Esophagus mucosa (tissue), 1 donor: ENCODE data around the gene OR7C1. TPM values are rescaled to one million over a fixed set of nuclear protein-coding genes. Genes with fewer than 3 reads are reported as not detected.
"Not testable (repeated sequence)": the region's sequence is repeated elsewhere in the genome, so short reads cannot be mapped to it uniquely, and the experiment has no call there.

Experiments used
- ATAC-seq: fragments of 200-7000 bp; cut with Tn5 transposase; one replicate; pipeline ENCODE4 v1.9.1; 2020
- total RNA-seq: library from RNA; stranded (reverse); gene quantifications from one replicate; pipeline ENCODE4 v1.2.4, GENCODE V29; 2023
- donor health status: DM: yes; HTN: yes; CAD: no.

OR7C1 gene
- total RNA-seq, 1 donor from 2014 or later, result not detected

GRCh38 chr19:14784730-14785101 is 50.3 kb downstream of the OR7C1 start:
- ATAC-seq, result peak; percentile 66

DNA sequence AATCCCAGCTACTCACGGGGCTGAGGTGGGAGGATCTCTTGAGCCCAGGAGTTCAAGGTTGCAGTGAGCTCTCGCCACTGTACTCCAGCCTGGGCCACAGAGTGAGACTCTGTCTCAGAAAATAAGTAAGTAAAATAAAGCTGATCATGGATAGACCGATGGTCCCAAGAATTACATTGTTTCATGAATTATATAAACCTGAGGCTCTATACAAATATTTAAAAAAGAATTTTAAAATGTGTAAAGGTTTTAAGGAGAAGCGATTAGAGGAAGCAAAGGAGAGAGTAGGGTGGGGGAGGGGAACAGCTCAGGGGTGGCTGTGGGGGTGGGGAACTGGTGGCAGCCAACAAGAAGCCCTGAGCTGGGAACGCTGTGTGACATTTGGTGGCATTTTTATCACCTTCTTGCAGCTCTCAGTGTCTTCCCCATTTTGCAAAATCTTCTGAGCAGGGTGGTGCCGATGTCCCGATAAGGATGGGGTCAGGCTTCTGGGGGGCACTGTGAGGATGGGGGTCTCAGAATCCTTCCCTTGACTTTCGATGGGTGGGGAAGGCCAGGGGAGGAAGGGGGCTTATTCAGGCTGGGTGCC is 51.5 kb downstream of the OR7C1 start:
- ATAC-seq, result not testable (repeated sequence)

GRCh38 chr19:14782626-14783409 is 52.2 kb downstream of the OR7C1 start:
- ATAC-seq, result no peak

DNA sequence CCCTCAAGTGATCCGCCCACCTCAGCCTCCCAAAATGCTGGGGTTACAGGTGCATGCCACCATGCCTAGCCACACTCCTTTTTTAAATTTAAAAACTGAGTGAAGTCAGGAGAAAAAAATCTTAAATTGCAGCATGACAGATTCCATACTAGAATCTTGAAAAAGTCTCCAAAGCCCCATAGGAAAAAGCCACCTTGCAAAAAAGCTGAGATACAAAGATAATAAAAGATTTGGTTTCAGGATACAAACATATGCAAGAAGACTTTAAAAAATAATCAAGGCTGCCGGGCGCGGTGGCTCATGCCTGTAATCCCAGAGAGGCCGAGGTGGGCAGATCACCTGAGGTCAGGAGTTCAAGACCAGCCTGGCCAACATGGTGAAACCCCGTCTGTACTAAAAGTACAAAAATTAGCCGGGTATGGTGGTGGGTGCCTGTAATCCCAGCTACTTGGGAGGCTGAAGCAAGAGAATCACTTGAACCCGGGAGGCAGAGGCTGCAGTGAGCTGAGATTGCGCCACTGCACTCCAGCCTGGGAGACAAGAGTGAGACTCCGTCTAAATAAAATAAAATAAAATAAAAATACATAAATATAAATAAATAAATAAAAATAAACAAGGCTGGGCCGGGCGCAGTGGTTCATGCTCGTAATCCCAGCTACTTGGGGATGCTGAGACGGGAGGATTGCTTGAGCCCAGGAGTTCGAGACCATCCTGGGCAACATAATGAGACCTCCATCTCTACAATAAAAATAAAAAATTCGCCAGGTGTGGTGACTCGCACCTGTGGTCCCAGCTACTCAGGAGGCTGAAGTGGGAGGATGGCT is 53.1 kb downstream of the OR7C1 start:
- not testable (repeated sequence) for ATAC-seq

DNA sequence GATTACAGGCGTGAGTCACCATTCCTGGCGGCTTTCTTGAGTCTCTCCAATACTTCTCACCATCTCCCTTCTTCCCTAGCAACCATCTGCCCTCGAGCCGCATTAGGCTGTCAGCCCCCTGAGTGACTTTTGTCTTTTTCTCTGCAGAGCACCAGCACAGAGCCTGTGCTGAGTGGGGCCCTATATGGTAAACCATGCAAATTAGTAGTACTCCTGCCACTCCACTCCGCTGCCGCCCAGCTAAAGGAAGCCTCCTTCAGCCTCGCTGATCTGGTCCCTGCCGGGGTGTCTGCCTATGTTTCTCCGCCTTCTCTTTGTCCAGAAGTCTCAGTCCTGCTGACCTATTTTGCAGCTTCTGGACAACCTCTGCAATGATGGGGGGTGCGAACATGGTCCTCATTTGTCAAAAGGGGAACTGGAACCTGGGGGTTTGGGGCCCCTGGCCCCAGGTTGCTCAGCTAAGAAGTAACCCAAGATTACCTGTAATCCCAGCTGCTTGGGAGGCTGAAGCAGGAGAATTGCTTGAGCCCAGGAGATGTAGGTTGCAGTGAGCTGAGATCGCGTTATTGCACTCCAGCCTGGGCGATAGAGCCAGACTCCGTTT is 54.3 kb downstream of the OR7C1 start:
- ATAC-seq, result not testable (repeated sequence)

DNA sequence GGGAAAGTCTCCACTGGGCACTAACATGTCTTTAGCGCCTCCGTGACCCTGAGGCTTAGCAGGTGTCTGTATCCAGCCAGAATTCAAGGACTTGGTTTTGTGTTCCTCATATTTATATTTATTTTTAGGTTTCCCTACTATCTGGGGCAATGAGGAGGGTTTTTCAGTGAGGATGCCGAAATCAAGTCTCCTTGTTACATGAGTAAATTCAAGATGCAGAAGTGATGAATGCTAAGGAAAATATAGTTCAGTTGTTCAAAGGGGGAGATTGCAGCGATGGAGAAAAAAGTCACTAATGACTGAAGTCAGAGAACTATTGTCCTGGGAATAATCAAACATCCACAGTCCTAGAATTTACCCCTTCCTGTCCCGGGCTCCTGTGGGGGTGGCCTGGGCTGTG is 55.8 kb downstream of the OR7C1 start:
- no peak for ATAC-seq

DNA sequence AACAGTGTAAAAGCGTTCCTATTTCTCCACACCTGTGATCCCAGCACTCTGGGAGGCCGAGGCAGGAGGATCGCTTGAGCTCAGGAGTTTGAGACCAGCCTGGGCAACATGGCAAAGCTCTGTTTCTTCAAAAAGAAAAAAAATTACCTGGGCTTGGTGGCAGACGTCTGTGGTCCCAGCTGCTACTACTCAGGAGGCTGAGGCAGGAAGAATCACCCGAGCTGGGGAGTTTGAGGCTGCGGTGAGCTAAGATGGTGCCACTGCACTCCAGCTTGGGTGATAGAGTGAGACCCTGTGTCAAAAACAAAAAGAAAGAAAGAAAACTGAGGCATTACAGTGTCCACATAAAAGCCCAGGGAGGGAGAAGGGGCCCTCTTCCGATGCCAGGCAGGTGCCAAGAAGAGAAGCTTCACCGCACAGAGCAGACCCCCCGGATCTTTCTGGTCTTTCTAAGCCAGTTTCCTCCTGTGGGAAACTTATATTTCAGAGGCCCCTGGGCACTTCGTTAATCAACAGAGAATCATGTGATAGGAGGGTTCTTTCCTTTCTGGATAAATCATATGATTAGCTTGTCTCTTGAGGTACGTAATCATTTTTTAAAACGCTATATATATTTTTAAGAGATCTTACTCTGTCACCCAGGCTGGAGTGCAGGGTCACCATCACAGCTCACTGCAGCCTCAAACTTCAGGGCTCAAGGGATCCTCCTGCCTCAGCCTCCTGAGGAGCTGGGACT is 56.7 kb downstream of the OR7C1 start, which contains the start of gene ADGRE2:
TSS of gene ADGRE2 (minus strand) at position 451 of the 736 bp plus-strand sequence. CDS start 1,804 bp downstream, outside the sequence.
- ATAC-seq, result not testable (repeated sequence)

DNA sequence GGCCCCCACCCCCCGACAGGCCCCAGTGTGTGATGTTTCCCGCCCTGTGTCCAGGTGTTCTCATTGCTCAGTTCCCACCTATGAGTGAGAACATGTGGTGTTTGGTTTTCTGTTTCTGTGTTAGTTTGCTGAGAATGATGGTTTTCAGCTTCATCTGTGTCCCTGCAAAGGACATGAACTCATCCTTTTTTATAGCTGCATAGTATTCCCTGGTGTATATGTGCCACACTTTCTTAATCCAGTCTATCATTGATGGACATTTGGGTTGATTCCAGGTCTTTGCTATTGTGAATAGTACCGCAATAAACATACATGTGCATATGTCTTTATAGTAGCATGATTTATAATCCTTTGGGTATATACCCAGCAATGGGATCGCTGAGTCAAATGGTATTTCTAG is 57.3 kb downstream of the OR7C1 start:
- ATAC-seq, result not testable (repeated sequence)

DNA sequence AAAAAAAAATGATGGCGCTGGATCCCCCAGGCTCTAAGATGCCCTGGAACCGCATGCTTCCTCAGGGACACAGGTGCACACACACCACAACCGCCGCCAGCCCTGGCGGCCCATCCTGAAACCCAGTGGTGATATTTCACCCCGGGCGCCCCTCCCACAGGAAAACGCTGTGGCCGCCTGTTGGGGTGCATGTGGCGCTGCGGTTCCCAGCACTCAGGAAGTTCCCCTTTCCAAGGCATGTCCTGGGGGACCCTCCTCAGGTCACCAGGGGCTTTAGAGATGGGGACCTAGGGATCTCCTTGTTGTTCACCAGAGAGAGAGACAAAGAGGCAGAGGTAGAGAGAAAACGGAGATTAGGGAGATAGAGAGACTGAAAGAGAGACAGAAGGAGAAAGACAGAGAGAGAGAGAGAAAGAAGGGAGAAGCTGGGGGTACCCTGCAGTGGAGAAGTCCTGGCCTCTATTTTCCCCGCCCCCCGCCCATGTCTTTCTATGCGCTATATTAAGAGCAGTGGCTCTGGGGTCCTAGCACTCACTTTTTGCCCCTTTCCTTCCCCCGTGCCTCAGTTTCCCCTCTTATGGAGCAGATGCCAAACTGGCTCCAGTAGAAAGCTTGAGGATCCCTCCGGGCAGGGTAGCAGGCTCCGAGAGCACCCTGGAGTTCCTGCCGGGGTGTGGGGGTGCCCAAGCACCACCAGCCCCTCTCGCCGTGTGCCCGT is 59.0 kb downstream of the OR7C1 start:
- ATAC-seq, result no peak

GRCh38 chr19:14775326-14775725 is 59.7 kb downstream of the OR7C1 start:
- ATAC-seq, result not testable (repeated sequence)

- no peak for ATAC-seq
Measured at GRCh38 chr19:14774373-14774772, 60.6 kb downstream of the OR7C1 start.

GRCh38 chr19:14773722-14774121 is 61.3 kb downstream of the OR7C1 start:
- not testable (repeated sequence) for ATAC-seq

DNA sequence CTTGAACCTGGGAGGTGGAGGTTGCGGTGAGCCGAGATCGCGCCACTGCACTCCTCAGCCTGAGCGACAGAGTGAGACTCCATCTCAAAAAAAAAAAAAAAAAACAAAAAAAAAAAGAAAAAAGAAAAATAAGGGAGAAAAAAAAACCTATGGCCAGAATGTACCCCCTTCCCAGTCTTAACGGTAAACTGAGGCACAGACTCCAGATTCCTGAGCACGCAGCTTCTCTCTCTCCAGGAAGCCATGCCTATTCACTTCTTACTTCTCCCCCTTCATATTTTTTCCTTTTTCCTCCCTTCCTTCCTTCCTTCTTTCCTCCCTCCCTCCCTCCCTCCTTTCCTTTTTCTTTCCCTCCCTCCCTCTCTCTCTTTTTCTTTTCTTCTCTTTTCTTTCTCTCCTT is 62.0 kb downstream of the OR7C1 start:
- ATAC-seq, result no peak

DNA sequence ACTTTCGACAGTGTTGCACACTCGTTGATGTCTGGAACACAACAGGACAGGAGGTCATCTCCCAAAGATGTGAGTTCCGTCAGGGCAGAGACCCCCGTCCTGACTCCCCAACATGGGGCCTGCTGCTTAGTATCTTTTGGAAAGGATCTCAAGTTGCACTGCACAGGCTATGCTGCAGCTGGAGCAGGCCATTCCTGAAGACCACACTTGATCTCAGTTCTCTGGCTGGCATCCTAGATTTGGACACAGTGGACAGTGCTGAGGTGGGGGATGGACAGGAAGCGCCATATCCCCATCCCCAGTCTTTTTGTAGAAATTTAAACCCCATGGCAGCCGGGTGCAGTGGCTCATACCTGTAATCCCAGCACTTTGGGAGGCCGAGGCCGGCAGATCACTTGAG is 62.5 kb downstream of the OR7C1 start:
- ATAC-seq, result no peak

DNA sequence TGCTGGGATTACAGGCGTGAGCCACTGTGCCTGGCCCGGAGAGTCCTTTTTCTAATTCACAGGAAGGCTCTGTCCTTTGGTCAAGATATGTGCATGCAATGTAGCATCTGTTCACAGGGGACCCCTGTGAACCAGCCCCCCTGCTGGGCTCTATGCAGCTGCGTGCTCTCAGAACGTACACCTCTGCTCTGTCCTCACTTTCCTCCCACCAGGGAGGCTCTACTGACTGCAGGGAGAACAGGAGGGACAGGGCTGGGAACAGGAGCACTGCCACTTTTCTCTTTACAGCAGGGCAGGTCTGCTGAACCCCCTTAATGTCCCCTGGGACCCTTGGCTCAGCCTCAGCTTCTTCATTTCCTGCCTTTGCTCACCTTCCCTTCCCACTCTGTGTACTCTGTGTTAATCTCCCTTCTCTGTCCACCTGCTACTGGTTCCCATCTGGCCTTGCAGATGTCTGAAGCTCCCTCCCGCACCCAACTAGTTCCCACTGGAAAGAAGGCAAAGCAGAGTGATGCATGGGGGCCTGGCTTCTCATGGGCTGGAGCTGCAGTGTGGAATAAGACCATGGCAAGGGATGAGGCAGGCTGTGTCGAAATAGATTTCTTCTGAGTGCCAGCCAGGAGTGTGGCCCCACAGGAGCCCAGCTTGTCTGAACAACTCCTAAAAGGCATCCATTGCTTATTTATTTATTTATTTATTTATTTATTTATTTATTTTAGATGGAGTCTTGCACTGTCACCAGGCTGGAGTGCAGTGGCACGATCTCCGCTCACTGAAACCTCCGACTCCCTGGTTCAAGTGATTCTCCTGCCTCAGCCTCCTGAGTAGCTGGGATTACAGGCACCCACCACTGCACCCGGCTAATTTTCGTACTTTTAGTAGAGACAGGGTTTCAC is 63.8 kb downstream of the OR7C1 start:
- no peak for ATAC-seq

DNA sequence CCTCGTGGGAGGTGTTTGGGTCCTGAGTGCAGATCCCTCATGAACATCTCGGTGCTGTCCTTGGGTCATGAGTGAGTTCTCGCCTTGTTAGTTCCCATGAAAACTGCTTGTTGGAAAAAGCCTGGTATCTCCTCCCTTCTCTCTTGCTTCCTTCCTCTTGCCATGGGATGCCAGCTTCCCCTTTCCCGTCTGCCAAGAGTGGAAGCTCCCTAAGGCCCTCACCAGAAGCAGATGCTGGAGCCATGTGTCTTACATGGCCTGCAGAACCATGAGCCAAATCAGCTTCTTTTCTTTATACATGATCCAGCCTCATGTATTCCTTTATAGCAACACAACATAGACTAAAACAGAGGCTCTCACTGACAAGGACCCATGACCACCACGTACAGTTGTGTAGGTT is 64.8 kb downstream of the OR7C1 start:
- ATAC-seq, result no peak

DNA sequence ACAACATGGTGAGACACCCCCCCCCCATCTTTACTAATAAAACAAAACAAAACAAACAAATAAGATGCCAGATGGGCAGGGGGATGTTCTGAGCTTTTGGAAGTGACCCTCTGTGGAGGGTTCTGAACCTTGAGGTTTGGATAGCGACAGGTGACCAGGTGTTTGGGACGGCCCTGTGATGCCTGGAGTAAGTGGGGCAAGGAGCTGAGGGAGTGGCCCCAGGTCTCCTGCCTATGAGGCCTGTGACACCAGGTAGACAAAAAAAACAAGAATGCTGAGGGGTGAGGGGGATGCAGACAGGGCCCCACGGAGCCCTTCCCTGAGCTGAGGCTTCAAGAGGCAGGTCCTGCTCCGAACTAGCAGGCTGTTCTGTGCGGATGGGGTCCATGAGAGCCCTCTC is 65.8 kb downstream of the OR7C1 start:
- no peak for ATAC-seq

DNA sequence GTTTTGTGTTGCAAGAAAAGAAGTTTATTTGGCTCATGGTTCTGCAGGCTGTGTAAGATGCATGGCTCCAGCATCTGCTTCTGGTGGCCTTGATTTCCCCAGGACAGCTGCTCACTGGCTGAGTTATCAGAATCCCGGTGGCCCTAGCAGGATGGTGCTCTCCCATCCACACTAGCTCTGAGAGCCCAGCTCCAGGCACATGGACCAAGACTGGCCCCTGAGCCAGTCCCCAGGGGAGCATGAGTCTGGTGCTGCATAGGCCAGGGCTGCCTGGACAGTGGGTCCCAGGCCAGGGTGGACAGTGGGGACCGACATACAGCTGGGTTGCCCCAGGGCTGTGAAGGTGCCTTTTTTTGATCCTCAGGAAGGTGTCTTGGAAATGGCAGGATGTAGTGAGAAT is 67.0 kb downstream of the OR7C1 start:
- ATAC-seq, result no peak

DNA sequence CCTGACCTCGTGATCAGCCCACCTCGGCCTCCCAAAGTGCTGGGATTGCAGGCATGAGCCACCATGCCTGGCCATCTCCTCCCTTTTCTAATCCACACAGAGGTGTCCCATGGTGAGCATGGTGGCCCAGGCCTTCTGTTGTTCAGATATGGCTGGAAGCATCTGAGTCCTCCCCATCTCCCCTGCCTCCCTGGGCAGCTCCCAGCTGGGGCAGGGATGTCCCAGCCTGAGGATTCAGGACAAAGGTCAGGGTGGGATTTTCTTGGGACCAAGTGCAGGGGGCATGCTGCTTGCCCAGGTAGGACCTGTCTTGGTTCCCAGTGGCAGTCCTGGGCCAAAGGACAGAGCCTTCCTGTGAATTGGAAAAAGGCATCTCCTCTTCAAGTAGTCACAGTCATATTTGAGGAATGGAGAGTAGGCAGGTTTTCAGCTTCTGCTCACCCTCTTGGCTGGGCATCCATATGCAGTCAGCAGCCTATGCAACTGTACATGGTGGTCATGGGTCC is 67.5 kb downstream of the OR7C1 start:
- ATAC-seq, result no peak

- not testable (repeated sequence) for ATAC-seq
Measured at GRCh38 chr19:14765841-14766240, 69.1 kb downstream of the OR7C1 start.
